ENCODE data around the gene DNAH7. TPM values are rescaled to one million over a fixed set of nuclear protein-coding genes. Genes with fewer than 3 reads are reported as not detected.
A peak's percentile ranks its signal among the peaks of the same experiment; 100 is the strongest.

Gene DNAH7
- total and polyA plus RNA-seq, 2 of the 8 experiments (the other 6 are each of a cell fraction or from before 2014, with no cell fraction given), result 0.07 to 0.08 TPM

DNA sequence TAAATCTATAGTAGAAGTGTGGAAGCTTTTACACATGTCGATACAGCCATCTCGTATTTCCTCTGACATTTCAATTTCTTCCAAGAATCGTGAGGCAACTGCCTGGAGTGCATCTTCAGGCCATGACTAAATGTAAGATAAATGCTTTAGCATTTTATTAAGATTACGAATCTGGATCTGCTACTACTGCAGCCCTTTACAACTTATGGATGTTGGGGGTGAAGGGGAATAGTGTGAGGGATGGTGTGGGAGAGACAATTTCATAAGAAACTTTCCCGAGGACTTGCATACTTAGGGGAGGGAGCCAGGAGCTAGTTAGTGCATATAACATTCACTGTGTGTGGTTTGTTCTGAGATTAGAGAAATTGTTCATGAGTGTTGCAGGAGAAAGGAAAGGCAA, 206.8 kb downstream of the DNAH7 start:
- POLR2A ChIA-PET (ENCODE audit: partially characterized antibody), result interaction anchor here (1.6 kb wide), 1 partner anchor 13 kb away, joined by 3 read pairs; no protein-coding TSS in a partner anchor
- CTCF ChIA-PET (ENCODE audit: partially characterized antibody), result interaction anchor here (1.3 kb wide), 1 partner anchor 17 kb away, joined by 3 read pairs; no protein-coding TSS in a partner anchor

More for the DNA sequence above, 206.8 kb downstream of the DNAH7 start:
- no peak overlapping the region for H3K23ac ChIP-seq (ENCODE audit: insufficient read length)
- no peaks in the 10 kb centered on the region for H4K20me1 ChIP-seq (replicated peaks in 1 of 2; ENCODE audit: control insufficient read depth in 1 of 2, insufficient read depth in 2 of 2, low read length in 2 of 2)
- H3K36me3 ChIP-seq (ENCODE audit: control insufficient read depth in 2 of 4, insufficient read depth in 4 of 4, low read length in 3 of 4), result no peaks in the 10 kb centered on the region
- H3K56ac ChIP-seq (replicated peaks; ENCODE audit: insufficient read length, low read depth, low read length), result no peak overlapping the region
- H3K9me3 ChIP-seq (ENCODE audit: insufficient read depth in 2 of 2, low read depth in 1 of 2, low read length in 1 of 2), result no peaks in the 10 kb centered on the region
- no peak overlapping the region for H4K8ac ChIP-seq (ENCODE audit: extremely low read depth, insufficient read depth, low read length)
- H4K91ac ChIP-seq (replicated peaks; ENCODE audit: insufficient read length, low read length), result no peak overlapping the region
- H3K27me3 ChIP-seq (replicated peaks in 1 of 4; ENCODE audit: control insufficient read depth in 3 of 4, extremely low read depth in 1 of 4, insufficient read depth in 3 of 4, low read length in 3 of 4), result no peaks in the 10 kb centered on the region
- H3K79me2 ChIP-seq (ENCODE audit: control insufficient read depth in 1 of 2, insufficient read depth in 2 of 2, low read length in 2 of 2), result no peaks in the 10 kb centered on the region
- no peak overlapping the region for H2BK12ac ChIP-seq (ENCODE audit: low read depth, low read length)
- no peak overlapping the region for H3K9ac ChIP-seq (replicated peaks in 1 of 4; ENCODE audit: extremely low read depth in 1 of 4, low read depth in 3 of 4, low read length in 3 of 4)
- no peak overlapping the region for H3K4me2 ChIP-seq (ENCODE audit: insufficient read depth in 1 of 2, low read depth in 2 of 2, low read length in 2 of 2)
- no peak overlapping the region for H2BK20ac ChIP-seq (ENCODE audit: low read length)
- H3K4ac ChIP-seq (replicated peaks; ENCODE audit: insufficient read length, low read depth, low read length), result no peak overlapping the region
- H3K79me1 ChIP-seq (ENCODE audit: low read depth, low read length), result no peaks in the 10 kb centered on the region
- DNase-seq (ENCODE audit: low read depth in 1 of 2, low spot score in 2 of 2), result no peak
- H3K4me3 ChIP-seq (ENCODE audit: extremely low read depth in 1 of 4, insufficient read depth in 2 of 4, low read depth in 3 of 4, low read length in 4 of 4), result no peak overlapping the region
- no peak overlapping the region for H2AFZ ChIP-seq (ENCODE audit: low read length)
- TF ChIP-seq RFX5 (IDR thresholded peaks at IDR 0.05; ENCODE audit: borderline replicate concordance, low read depth, low read length), result no peak
- no peak for TF ChIP-seq SAP30 (IDR thresholded peaks at IDR 0.05; ENCODE audit: insufficient read depth, insufficient replicate concordance, low read length)
- TF ChIP-seq POU5F1 (IDR thresholded peaks at IDR 0.05; ENCODE audit: low read depth, low read length), result no peak
- TF ChIP-seq POLR2AphosphoS5 (IDR thresholded peaks at IDR 0.05; ENCODE audit: low read depth, low read length), result no peak
- TF ChIP-seq BCL11A (IDR thresholded peaks at IDR 0.05; ENCODE audit: low read depth in 2 of 2, low read length in 2 of 2), result no peak
- TF ChIP-seq KDM5A (IDR thresholded peaks at IDR 0.05; ENCODE audit: low read length), result no peak
- no peak for TF ChIP-seq EP300 (IDR thresholded peaks at IDR 0.05; ENCODE audit: borderline replicate concordance in 1 of 2, low read depth in 2 of 2, low read length in 2 of 2)
- TF ChIP-seq RNF2 (IDR thresholded peaks at IDR 0.05; ENCODE audit: borderline replicate concordance, low read depth, low read length, missing control alignments, poor library complexity, severe bottlenecking), result no peak
- TF ChIP-seq ZNF274 (IDR thresholded peaks at IDR 0.05; ENCODE audit: borderline replicate concordance, extremely low read depth, low read length), result no peak
- TF ChIP-seq EGR1 (IDR thresholded peaks at IDR 0.05; ENCODE audit: borderline replicate concordance, low read depth, low read length), result no peak
- TF ChIP-seq BACH1 (IDR thresholded peaks at IDR 0.05; ENCODE audit: low read length), result no peak
- H2BK120ac ChIP-seq (replicated peaks; ENCODE audit: low read depth, low read length), result no peak overlapping the region
- no peak overlapping the region for H4K5ac ChIP-seq (ENCODE audit: insufficient read length, low read depth, low read length)
- no peak overlapping the region for H3K27ac ChIP-seq (ENCODE audit: low read depth, low read length)
- FAIRE-seq, result peak; percentile 50
- 85% methylated on average over 5 of the region's 5 CpGs; no CpG with 5 or more reads in 1 of the 2 experiments for whole genome bisulfite sequencing, 2 experiments (ENCODE audit: extremely low coverage in 1 of 2, insufficient coverage in 1 of 2, insufficient read length in 1 of 2, insufficient replicate concordance in 2 of 2, low coverage in 1 of 2, low lambda C conversion rate in 2 of 2, missing lambda C conversion rate in 1 of 2)
- H3K23me2 ChIP-seq (ENCODE audit: low read depth, low read length), result no peaks in the 10 kb centered on the region
- H2AK5ac ChIP-seq (ENCODE audit: low read depth, low read length), result no peak overlapping the region
- no peak overlapping the region for H3K18ac ChIP-seq (ENCODE audit: extremely low read depth, low read length)
- no peak overlapping the region for H2BK5ac ChIP-seq (ENCODE audit: low read depth, low read length)
- H3K4me1 ChIP-seq (replicated peaks in 1 of 4; ENCODE audit: control insufficient read depth in 3 of 4, insufficient read depth in 4 of 4, low read length in 3 of 4), result no peaks in the 10 kb centered on the region
- H3K14ac ChIP-seq (ENCODE audit: insufficient read length), result no peak overlapping the region
- H2BK15ac ChIP-seq (ENCODE audit: low read length), result no peak overlapping the region
